Measurements from ENCODE around the gene SEPTIN10. TPM values are rescaled to one million over a fixed set of nuclear protein-coding genes. Genes with fewer than 3 reads are reported as not detected.

The SEPTIN10 gene
- total RNA-seq, 4 donors from 2014 or later = 39.6 to 151 (median 106) TPM

- Histone ChIP-seq H3K9me3 (no peaks in the 10 kb centered on the region), H3K27ac (no peak overlapping the region), H3K4me1 (peaks cover 6 to 14% (median 8%) of the 10 kb centered on the region in 4 donors), H3K36me3 (no peaks in the 10 kb centered on the region), H3K4me3 (no peak overlapping the region), H3K27me3 (no peaks in the 10 kb centered on the region)
- TF ChIP-seq POLR2A (IDR thresholded peaks at IDR 0.05) = no peak
- no peak for TF ChIP-seq EP300 (IDR thresholded peaks at IDR 0.05; ENCODE audit: low read depth)
- TF ChIP-seq CTCF (IDR thresholded peaks at IDR 0.05) = peak; percentile 89 to 95 (median 94)
- no peak for TF ChIP-seq POLR2AphosphoS5 (IDR thresholded peaks at IDR 0.05)
- in situ Hi-C loops (cut with MboI; ENCODE audit: low pct_ligation_motif_present in 1 of 4, low pct_unique_long_range_greater_than_20kb in 1 of 4, low sequenced_read_pairs in 3 of 4) = no loop called here
- intact Hi-C loops (cut with DNase I; ENCODE audit: low total_unique reads) = loop anchor here (2.0 kb wide), 1 partner anchor 384 kb away; no protein-coding TSS in a partner anchor
- peak; percentile 84 for DNase-seq
- WGBS, 2 donors (ENCODE audit: low coverage in 1 of 2) = 54% methylated on average over 18 of the region's 19 CpGs; no CpG with 5 or more reads in 1 of the 2 donors
Observed at GRCh38 chr2:109510136-109511028, 103.4 kb downstream of the SEPTIN10 start.

- H3K4me3 ChIP-seq = no peak overlapping the region
- no peaks in the 10 kb centered on the region for H3K27me3 ChIP-seq
- no peak for DNase-seq
- in situ Hi-C loops (cut with MboI; ENCODE audit: low pct_ligation_motif_present in 1 of 4, low pct_unique_long_range_greater_than_20kb in 1 of 4, low sequenced_read_pairs in 3 of 4) = loop anchor here in 3 of 4 donors (10.0 kb wide), 1 partner anchor 384 kb away; the partner anchor contains the start of gene SH3RF3 (in 3 of the 3)
- H3K36me3 ChIP-seq = no peaks in the 10 kb centered on the region
- peaks cover 0 to under 1% (median under 1%) of the 10 kb centered on the region in 4 donors for H3K4me1 ChIP-seq
- WGBS, 2 donors (ENCODE audit: low coverage in 1 of 2) = 28 to 78% methylated on average over 3 to 8 of the region's 8 CpGs
- no peak overlapping the region for H3K27ac ChIP-seq
- intact Hi-C loops (cut with DNase I; ENCODE audit: low total_unique reads) = no loop called here
- H3K9me3 ChIP-seq = no peaks in the 10 kb centered on the region
- TF ChIP-seq CTCF (IDR thresholded peaks at IDR 0.05) (no peak), POLR2AphosphoS5 (IDR thresholded peaks at IDR 0.05) (no peak), POLR2A (IDR thresholded peaks at IDR 0.05) (no peak), EP300 (IDR thresholded peaks at IDR 0.05; ENCODE audit: low read depth) (no peak)
Observed at GRCh38 chr2:109508556-109508955, 105.2 kb downstream of the SEPTIN10 start.

- DNase-seq = no peak
- in situ Hi-C loops (cut with MboI; ENCODE audit: low pct_ligation_motif_present in 1 of 4, low pct_unique_long_range_greater_than_20kb in 1 of 4, low sequenced_read_pairs in 3 of 4) = loop anchor here in 3 of 4 donors (10.0 kb wide), 1 partner anchor 383 kb away; the partner anchor contains the start of gene SH3RF3 (in 3 of the 3)
- 73% methylated on average over 6 of the region's 6 CpGs; no CpG with 5 or more reads in 1 of the 2 donors for WGBS, 2 donors (ENCODE audit: low coverage in 1 of 2)
Observed at GRCh38 chr2:109507828-109508227, 105.9 kb downstream of the SEPTIN10 start.

More at GRCh38 chr2:109507828-109508227, 105.9 kb downstream of the SEPTIN10 start:
- Histone ChIP-seq H3K9me3 (no peaks in the 10 kb centered on the region), H3K4me1 (no peaks in the 10 kb centered on the region), H3K27me3 (no peaks in the 10 kb centered on the region), H3K36me3 (no peaks in the 10 kb centered on the region), H3K27ac (no peak overlapping the region), H3K4me3 (no peak overlapping the region)
- intact Hi-C loops (cut with DNase I; ENCODE audit: low total_unique reads) = no loop called here
- TF ChIP-seq CTCF (IDR thresholded peaks at IDR 0.05) (no peak), POLR2A (IDR thresholded peaks at IDR 0.05) (no peak), POLR2AphosphoS5 (IDR thresholded peaks at IDR 0.05) (no peak), EP300 (IDR thresholded peaks at IDR 0.05; ENCODE audit: low read depth) (no peak)
